K562 (cell line): ENCODE measurements around the gene KPTN. TPM values are rescaled to one million over a fixed set of nuclear protein-coding genes. Genes with fewer than 3 reads are reported as not detected.

Experiments used
- CHD2 ChIP-seq: IDR thresholded peaks from 2 replicates; pipeline ENCODE4 v1.6.1; 2011; ENCODE audit warnings: low read depth, low read length
- DEAF1 ChIP-seq: fragments of 450-650 bp; formaldehyde crosslinking; IDR thresholded peaks from 2 replicates; pipeline ENCODE4 v1.4.0; 2020; ENCODE audit warnings: mild to moderate bottlenecking, moderate library complexity
- MCM3 ChIP-seq: fragments of 450-650 bp; IDR thresholded peaks from 2 replicates; pipeline ENCODE4 v1.6.1; 2016
- RFX1 ChIP-seq: fragments of 450-650 bp; IDR thresholded peaks from 2 replicates; pipeline ENCODE4 v1.6.1; 2016; ENCODE audit warnings: mild to moderate bottlenecking, moderate library complexity
- TAF7 ChIP-seq: fragments of 450-650 bp; IDR thresholded peaks from 2 replicates; pipeline ENCODE4 v1.6.1; 2016; ENCODE audit warnings: missing genetic modification characterization, missing compliant biosample characterization
- ZNF12 ChIP-seq: sonication (generic); formaldehyde crosslinking; IDR thresholded peaks from 2 replicates; pipeline ENCODE4 v1.4.0; 2020; ENCODE audit warnings: mild to moderate bottlenecking, missing genetic modification reagents
- ZNF184 ChIP-seq: sonication (generic); formaldehyde crosslinking; IDR thresholded peaks from 2 replicates; pipeline ENCODE4 v1.5.0; 2020; ENCODE audit warnings: missing genetic modification reagents
- ZNF609 ChIP-seq: sonication (generic); formaldehyde crosslinking; IDR thresholded peaks from 2 replicates; pipeline ENCODE4 v1.8.1; 2023; ENCODE audit warnings: missing genetic modification reagents, mild to moderate bottlenecking, borderline replicate concordance
- ZNF780A ChIP-seq: fragments of 250-450 bp; sonication (Bioruptor Pico); IDR thresholded peaks from 2 replicates; pipeline ENCODE4 v1.5.0; 2021; ENCODE audit warnings: mild to moderate bottlenecking
- polyA plus RNA-seq, 8 experiments: library from polyadenylated mRNA; depleted of rRNA in 4 of 8; stranded (reverse) in 5 of 8; unstranded in 3 of 8; fragments of >200 nt; fragmentation: Nextera tagmentation in 2 of 8; fragmentation: Illumina TruSeq in 1 of 8; extraction: Ambion mirVana in 2 of 8; extraction: Trizol in 1 of 8; gene quantifications; 2 replicates each; pipeline versions ENCODE4 v1.2.1 to v1.2.3, GENCODE V29; 2011 to 2014; ENCODE audit warnings: inconsistent platforms in 1 of 8, missing spikeins in 1 of 8
- total RNA-seq, 7 experiments: library from RNA; depleted of rRNA in 6 of 7; stranded (reverse); fragments of >200 nt in 6 of 7; fragmentation: Illumina TruSeq in 2 of 7; extraction: Trizol in 2 of 7; gene quantifications; 2 replicates each; pipeline versions ENCODE4 v1.2.1 to v1.2.3, GENCODE V29; 2011 to 2021; ENCODE audit warnings: low replicate concordance in 1 of 7
- TF ChIP-seq, protein P1 (sequence below): fragments of 200-800 bp; sonication (Bioruptor generic); IDR thresholded peaks from 2 replicates; pipeline ENCODE4 v1.6.1; 2016; ENCODE audit warnings: missing genetic modification characterization, missing compliant biosample characterization
- TF ChIP-seq, protein P2 (sequence below): fragments of 250-450 bp; sonication (Bioruptor Pico); IDR thresholded peaks from 2 replicates; pipeline ENCODE4 v1.8.0; 2022; ENCODE audit warnings: inconsistent platforms
- TF ChIP-seq, protein P3 (sequence below), 2 experiments: IDR thresholded peaks; 2 replicates each; pipeline ENCODE4 v1.6.1; 2011; ENCODE audit warnings: borderline replicate concordance in 1 of 2, control low read depth in 1 of 2, low read depth in 1 of 2, low read length in 1 of 2, mild to moderate bottlenecking in 1 of 2, mixed read lengths in 1 of 2, moderate library complexity in 1 of 2; ENCODE audit not compliant: insufficient read depth in 1 of 2, insufficient read length in 1 of 2, poor library complexity in 1 of 2, severe bottlenecking in 1 of 2; ENCODE audit errors: extremely low read depth in 1 of 2

Gene KPTN
- total and polyA plus RNA-seq, 9 of the 15 experiments (the other 6 are each of a cell fraction or from before 2014, with no cell fraction given), result 0.56 to 18.2 (median 8.5) TPM

DNA sequence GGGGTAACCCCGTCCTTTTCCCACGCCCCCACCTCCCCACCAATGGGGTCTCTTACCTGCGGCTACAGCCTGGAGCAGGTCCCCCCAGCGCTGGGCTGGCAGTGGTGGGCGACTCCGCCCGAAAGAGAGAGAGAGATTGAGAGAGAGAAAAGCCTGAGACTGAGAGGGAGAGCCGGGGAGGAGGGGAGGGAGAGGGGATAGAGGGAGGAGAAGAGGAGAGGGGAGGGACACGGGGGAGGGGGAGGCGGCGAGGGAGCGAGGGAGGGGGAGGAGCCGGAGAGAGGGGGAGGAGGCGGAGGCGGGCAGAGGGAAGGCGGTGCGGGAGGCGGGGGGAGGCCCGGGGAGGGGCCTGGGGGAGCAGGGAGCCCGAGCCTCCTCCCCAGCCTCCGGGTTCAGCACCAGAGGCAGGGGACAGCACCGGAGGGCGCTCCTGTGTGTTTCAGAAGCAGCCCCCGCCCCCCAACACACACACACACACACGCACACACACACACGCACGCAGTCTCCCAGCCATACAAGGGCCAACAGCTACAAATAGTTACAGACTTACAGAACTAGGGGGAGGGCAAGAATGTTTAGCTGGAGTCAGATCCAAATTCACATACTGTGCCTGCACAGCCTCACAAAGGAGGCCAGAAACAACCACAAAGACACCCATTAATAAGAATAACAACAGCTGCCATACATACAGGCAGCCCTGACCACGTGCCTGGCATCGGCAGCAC lies 12.1 kb downstream of the KPTN start, which contains the start of gene SLC8A2 (continued):
- TF ChIP-seq, protein P1, sequence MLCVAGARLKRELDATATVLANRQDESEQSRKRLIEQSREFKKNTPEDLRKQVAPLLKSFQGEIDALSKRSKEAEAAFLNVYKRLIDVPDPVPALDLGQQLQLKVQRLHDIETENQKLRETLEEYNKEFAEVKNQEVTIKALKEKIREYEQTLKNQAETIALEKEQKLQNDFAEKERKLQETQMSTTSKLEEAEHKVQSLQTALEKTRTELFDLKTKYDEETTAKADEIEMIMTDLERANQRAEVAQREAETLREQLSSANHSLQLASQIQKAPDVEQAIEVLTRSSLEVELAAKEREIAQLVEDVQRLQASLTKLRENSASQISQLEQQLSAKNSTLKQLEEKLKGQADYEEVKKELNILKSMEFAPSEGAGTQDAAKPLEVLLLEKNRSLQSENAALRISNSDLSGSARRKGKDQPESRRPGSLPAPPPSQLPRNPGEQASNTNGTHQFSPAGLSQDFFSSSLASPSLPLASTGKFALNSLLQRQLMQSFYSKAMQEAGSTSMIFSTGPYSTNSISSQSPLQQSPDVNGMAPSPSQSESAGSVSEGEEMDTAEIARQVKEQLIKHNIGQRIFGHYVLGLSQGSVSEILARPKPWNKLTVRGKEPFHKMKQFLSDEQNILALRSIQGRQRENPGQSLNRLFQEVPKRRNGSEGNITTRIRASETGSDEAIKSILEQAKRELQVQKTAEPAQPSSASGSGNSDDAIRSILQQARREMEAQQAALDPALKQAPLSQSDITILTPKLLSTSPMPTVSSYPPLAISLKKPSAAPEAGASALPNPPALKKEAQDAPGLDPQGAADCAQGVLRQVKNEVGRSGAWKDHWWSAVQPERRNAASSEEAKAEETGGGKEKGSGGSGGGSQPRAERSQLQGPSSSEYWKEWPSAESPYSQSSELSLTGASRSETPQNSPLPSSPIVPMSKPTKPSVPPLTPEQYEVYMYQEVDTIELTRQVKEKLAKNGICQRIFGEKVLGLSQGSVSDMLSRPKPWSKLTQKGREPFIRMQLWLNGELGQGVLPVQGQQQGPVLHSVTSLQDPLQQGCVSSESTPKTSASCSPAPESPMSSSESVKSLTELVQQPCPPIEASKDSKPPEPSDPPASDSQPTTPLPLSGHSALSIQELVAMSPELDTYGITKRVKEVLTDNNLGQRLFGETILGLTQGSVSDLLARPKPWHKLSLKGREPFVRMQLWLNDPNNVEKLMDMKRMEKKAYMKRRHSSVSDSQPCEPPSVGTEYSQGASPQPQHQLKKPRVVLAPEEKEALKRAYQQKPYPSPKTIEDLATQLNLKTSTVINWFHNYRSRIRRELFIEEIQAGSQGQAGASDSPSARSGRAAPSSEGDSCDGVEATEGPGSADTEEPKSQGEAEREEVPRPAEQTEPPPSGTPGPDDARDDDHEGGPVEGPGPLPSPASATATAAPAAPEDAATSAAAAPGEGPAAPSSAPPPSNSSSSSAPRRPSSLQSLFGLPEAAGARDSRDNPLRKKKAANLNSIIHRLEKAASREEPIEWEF, result no peak
- TF ChIP-seq, protein P2, sequence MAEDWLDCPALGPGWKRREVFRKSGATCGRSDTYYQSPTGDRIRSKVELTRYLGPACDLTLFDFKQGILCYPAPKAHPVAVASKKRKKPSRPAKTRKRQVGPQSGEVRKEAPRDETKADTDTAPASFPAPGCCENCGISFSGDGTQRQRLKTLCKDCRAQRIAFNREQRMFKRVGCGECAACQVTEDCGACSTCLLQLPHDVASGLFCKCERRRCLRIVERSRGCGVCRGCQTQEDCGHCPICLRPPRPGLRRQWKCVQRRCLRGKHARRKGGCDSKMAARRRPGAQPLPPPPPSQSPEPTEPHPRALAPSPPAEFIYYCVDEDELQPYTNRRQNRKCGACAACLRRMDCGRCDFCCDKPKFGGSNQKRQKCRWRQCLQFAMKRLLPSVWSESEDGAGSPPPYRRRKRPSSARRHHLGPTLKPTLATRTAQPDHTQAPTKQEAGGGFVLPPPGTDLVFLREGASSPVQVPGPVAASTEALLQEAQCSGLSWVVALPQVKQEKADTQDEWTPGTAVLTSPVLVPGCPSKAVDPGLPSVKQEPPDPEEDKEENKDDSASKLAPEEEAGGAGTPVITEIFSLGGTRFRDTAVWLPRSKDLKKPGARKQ (CRISPR knock-in tag), result no peak
- TF ChIP-seq, protein P3, sequence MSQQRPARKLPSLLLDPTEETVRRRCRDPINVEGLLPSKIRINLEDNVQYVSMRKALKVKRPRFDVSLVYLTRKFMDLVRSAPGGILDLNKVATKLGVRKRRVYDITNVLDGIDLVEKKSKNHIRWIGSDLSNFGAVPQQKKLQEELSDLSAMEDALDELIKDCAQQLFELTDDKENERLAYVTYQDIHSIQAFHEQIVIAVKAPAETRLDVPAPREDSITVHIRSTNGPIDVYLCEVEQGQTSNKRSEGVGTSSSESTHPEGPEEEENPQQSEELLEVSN (IDR thresholded peaks at IDR 0.05; ENCODE audit: borderline replicate concordance in 1 of 2, extremely low read depth in 1 of 2, insufficient read depth in 1 of 2, insufficient read length in 1 of 2, low read depth in 1 of 2, low read length in 1 of 2, poor library complexity in 1 of 2, severe bottlenecking in 1 of 2), result peak in 1 of 2 experiments; percentile 17
- TF ChIP-seq RFX1 (no peak), MCM3 (no peak), ZNF780A (CRISPR knock-in tag) (no peak), ZNF609 (CRISPR knock-in tag) (0 out of 2 replicates have a peak, but pooled peaks have one; percentile 23), ZNF12 (CRISPR knock-in tag) (no peak), DEAF1 (CRISPR knock-in tag) (no peak), TAF7 (tag) (no peak), ZNF184 (CRISPR knock-in tag) (no peak), CHD2 (no peak)
